GM08714 (cell line): ENCODE measurements around the gene MRPL54.
A peak's percentile ranks its signal among the peaks of the same experiment; 100 is the strongest.
"Not testable (repeated sequence)": the region's sequence is repeated elsewhere in the genome, so short reads cannot be mapped to it uniquely, and the experiment has no call there.

Experiments
- H3K4me3 ChIP-seq: fragments of 200-500 bp; sonication (Bioruptor generic); 2 replicates; pipeline ENCODE4 v1.5.1; 2014; ENCODE audit warnings: mild to moderate bottlenecking, low read length, inconsistent platforms
- ZNF274 ChIP-seq: IDR thresholded peaks from 2 replicates; pipeline ENCODE4 v1.6.1; 2012; ENCODE audit warnings: mild to moderate bottlenecking, low read depth, low read length

MRPL54 gene

GRCh38 chr19:3753631-3754410 is 8.7 kb upstream of the MRPL54 start:
- no peak overlapping the region for H3K4me3 ChIP-seq
- no peak for TF ChIP-seq ZNF274

- H3K4me3 ChIP-seq, result not testable (repeated sequence)
Measured at GRCh38 chr19:3757705-3758104, 4.8 kb upstream of the MRPL54 start.

- not testable (repeated sequence) for H3K4me3 ChIP-seq
Measured at GRCh38 chr19:3758297-3758696, 4.2 kb upstream of the MRPL54 start.

- no peak for TF ChIP-seq ZNF274
- no peak overlapping the region for H3K4me3 ChIP-seq
Measured at GRCh38 chr19:3759482-3760254, 2.8 kb upstream of the MRPL54 start.

- H3K4me3 ChIP-seq, result peak overlapping the region; percentile 96
- no peak for TF ChIP-seq ZNF274
Measured at GRCh38 chr19:3760871-3761361, 1.6 kb upstream of the MRPL54 start.

GRCh38 chr19:3761382-3762129 is 926 bp upstream of the MRPL54 start, which contains the start of gene APBA3:
Gene APBA3 (minus strand): TSS chr19:3761692. CDS start chr19:3760264, 1,428 bp downstream.
- H3K4me3 ChIP-seq, result peak within 1 kb of the TSS; percentile 96
- no peak for TF ChIP-seq ZNF274

GRCh38 chr19:3762130-3762473 is 380 bp upstream of the MRPL54 start:
- no peak for TF ChIP-seq ZNF274
- H3K4me3 ChIP-seq, result no peak overlapping the region; the same call in 1 of the 2 replicates

- no peak overlapping the region for H3K4me3 ChIP-seq
- TF ChIP-seq ZNF274, result no peak
Measured at GRCh38 chr19:3765121-3765520, 2.6 kb downstream of the MRPL54 start.

- H3K4me3 ChIP-seq, result not testable (repeated sequence)
Measured at GRCh38 chr19:3765757-3766156, 3.3 kb downstream of the MRPL54 start.

- no peak for TF ChIP-seq ZNF274
- no peak overlapping the region for H3K4me3 ChIP-seq
Measured at GRCh38 chr19:3766520-3766919, 4.0 kb downstream of the MRPL54 start.

GRCh38 chr19:3767050-3767449 is 4.6 kb downstream of the MRPL54 start:
- H3K4me3 ChIP-seq, result no peak overlapping the region
- TF ChIP-seq ZNF274, result no peak

GRCh38 chr19:3768015-3768747 is 5.7 kb downstream of the MRPL54 start:
- H3K4me3 ChIP-seq, result no peak overlapping the region
- no peak for TF ChIP-seq ZNF274

- no peak overlapping the region for H3K4me3 ChIP-seq
- no peak for TF ChIP-seq ZNF274
Measured at GRCh38 chr19:3768748-3769099, 6.2 kb downstream of the MRPL54 start.

- H3K4me3 ChIP-seq, result no peak overlapping the region
- no peak for TF ChIP-seq ZNF274
Measured at GRCh38 chr19:3769494-3769893, 7.0 kb downstream of the MRPL54 start.
